Measurements from ENCODE around the gene CTSA. TPM values are rescaled to one million over a fixed set of nuclear protein-coding genes. Genes with fewer than 3 reads are reported as not detected.
A peak's percentile ranks its signal among the peaks of the same experiment; 100 is the strongest.

The CTSA gene
- total RNA-seq, 1 experiment from 2014 or later, result 123 TPM

DNA sequence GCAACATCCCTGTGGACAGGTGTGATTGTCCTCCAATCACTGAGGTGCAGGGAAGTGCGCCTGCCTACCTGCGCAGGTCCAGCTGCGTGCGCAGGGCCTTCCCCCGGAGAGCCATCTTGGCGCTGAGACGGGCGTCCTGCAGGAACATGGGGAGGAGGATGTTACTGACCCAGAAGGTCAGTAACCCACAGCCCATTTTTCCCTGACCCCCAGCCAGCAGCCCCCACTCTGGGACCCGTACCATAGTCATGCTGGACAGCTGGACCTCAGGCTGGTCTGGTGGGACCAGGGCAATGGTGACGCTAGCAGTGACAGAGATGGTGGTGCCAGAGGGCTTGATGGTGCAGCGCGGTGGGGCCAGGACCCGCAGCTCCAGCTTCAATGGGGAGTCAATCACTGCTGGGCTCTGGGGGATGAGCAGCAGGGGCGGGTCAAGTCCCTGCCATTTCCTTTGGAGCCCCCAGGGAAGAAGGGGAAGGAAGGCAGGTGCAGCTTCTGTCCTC lies 11.1 kb downstream of the CTSA start:
- H3K27me3 ChIP-seq (ENCODE audit: insufficient read depth, low read depth), result no peaks in the 10 kb centered on the region
- H3K79me2 ChIP-seq (ENCODE audit: low read depth), result no peaks in the 10 kb centered on the region
- H3K9me3 ChIP-seq (ENCODE audit: insufficient read depth, low read depth), result no peaks in the 10 kb centered on the region
- peaks cover 18% of the 10 kb centered on the region for H3K4me1 ChIP-seq (replicated peaks; ENCODE audit: insufficient read depth)
- H2AFZ ChIP-seq, result no peak overlapping the region
- no peak overlapping the region for H3K4me2 ChIP-seq
- TF ChIP-seq, protein P1, sequence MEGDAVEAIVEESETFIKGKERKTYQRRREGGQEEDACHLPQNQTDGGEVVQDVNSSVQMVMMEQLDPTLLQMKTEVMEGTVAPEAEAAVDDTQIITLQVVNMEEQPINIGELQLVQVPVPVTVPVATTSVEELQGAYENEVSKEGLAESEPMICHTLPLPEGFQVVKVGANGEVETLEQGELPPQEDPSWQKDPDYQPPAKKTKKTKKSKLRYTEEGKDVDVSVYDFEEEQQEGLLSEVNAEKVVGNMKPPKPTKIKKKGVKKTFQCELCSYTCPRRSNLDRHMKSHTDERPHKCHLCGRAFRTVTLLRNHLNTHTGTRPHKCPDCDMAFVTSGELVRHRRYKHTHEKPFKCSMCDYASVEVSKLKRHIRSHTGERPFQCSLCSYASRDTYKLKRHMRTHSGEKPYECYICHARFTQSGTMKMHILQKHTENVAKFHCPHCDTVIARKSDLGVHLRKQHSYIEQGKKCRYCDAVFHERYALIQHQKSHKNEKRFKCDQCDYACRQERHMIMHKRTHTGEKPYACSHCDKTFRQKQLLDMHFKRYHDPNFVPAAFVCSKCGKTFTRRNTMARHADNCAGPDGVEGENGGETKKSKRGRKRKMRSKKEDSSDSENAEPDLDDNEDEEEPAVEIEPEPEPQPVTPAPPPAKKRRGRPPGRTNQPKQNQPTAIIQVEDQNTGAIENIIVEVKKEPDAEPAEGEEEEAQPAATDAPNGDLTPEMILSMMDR (conservative IDR thresholded peaks at IDR 0.05), result no peak
- TF ChIP-seq EZH2 (IDR thresholded peaks at IDR 0.05; ENCODE audit: low read depth), result no peak
- ChIA-PET CTCF (no interaction called here), POLR2A (ENCODE audit: unreplicated experiment) (no interaction called here)
- BruUV-seq (replicated peaks), result no TSS peak
- intact Hi-C loops (cut with micrococcal nuclease; ENCODE audit: unreplicated experiment), result no loop called here
- no peaks in the 10 kb centered on the region for H3K9me2 ChIP-seq (ENCODE audit: insufficient read depth)
- no peak for DNase-seq
- H4K20me1 ChIP-seq (ENCODE audit: insufficient read depth), result peaks cover 9% of the 10 kb centered on the region
- H3K36me3 ChIP-seq (ENCODE audit: low read depth), result peaks cover 17% of the 10 kb centered on the region
- peaks cover 48% of the 10 kb centered on the region for H3F3A ChIP-seq (ENCODE audit: insufficient read depth, low read depth)
- no peak overlapping the region for H3K4me3 ChIP-seq
- H3K27ac ChIP-seq, result no peak overlapping the region

DNA sequence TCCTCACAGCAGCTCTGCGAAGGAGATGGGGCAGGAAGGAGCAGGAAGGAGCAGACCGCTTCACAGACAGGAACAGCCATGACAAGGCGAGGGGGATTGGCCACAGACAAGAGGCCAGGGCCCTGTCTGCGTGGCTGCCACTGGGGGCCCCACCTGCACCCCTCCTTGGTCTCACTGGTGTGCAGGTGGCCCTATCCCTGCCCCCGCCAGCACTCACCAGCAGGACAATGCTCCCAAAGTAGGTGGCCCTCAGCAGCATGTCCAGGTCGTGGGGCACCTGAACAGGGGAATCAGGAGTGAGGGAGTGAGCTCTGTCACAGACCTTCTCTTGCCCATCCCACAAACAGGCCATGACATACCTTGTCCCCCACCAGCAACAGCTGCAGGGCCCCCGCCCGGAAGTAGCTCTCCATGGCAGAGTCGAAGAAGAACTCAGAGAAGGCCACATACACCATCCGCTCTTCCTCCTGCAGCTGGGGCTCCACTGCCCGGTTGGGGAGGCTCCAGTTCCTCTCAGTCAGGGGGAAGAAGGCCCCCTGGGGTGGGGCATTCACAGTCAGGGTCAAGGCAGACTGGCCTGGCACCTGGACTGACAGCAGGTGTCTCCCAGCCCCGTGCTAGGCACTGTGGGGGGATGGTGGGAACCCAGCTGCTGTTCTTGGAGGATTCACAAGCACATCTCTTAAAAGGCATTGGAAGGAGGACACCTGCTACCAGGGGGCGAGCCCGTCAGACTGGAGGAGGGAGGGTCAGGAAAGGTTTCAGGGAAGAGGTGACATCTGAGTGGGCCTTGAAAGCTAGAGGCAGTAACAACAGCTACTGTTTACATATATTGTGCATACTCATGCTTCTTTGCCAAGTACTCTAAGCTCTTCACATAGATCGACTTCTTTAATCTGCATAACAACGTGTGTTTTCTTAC lies 13.7 kb downstream of the CTSA start:
- POLR2A ChIA-PET (ENCODE audit: unreplicated experiment), result interaction anchor here (0.5 to 0.7 kb wide), 7 partner anchors 21 to 945 kb away, joined by 3 to 11 read pairs (median 3); no protein-coding TSS in a partner anchor
- peaks cover 6% of the 10 kb centered on the region; the same call in 1 of the 2 replicates for H3K79me2 ChIP-seq (ENCODE audit: low read depth)
- BruUV-seq (replicated peaks), result no TSS peak
- H3F3A ChIP-seq (ENCODE audit: insufficient read depth, low read depth), result peaks cover 47% of the 10 kb centered on the region
- H3K4me2 ChIP-seq, result peak overlapping the region; percentile 49
- H3K27ac ChIP-seq, result peak overlapping the region; percentile 65
- DNase-seq, result no peak
- H3K4me1 ChIP-seq (replicated peaks; ENCODE audit: insufficient read depth), result peaks cover 18% of the 10 kb centered on the region
- CTCF ChIA-PET, result interaction anchor here (0.7 kb wide), 1 partner anchor 14 kb away, joined by 3 read pairs; the partner anchor contains the start of genes CTSA and NEURL2
- TF ChIP-seq EZH2 (IDR thresholded peaks at IDR 0.05; ENCODE audit: low read depth), result no peak
- TF ChIP-seq, protein P1 (conservative IDR thresholded peaks at IDR 0.05), result no peak
- no peaks in the 10 kb centered on the region for H3K27me3 ChIP-seq (ENCODE audit: insufficient read depth, low read depth)
- H3K36me3 ChIP-seq (ENCODE audit: low read depth), result peaks cover 19% of the 10 kb centered on the region
- peaks cover 9% of the 10 kb centered on the region for H4K20me1 ChIP-seq (ENCODE audit: insufficient read depth)
- no peak overlapping the region for H2AFZ ChIP-seq
- no peaks in the 10 kb centered on the region for H3K9me2 ChIP-seq (ENCODE audit: insufficient read depth)
- no peaks in the 10 kb centered on the region for H3K9me3 ChIP-seq (ENCODE audit: insufficient read depth, low read depth)
- no peak overlapping the region for H3K4me3 ChIP-seq
- intact Hi-C loops (cut with micrococcal nuclease; ENCODE audit: unreplicated experiment), result no loop called here

GRCh38 chr20:45905505-45906079 lies 14.5 kb downstream of the CTSA start:
- peaks cover 47% of the 10 kb centered on the region for H3F3A ChIP-seq (ENCODE audit: insufficient read depth, low read depth)
- POLR2A ChIA-PET (ENCODE audit: unreplicated experiment), result interaction anchor here (0.5 to 0.7 kb wide), 10 partner anchors 21 to 946 kb away, joined by 3 to 11 read pairs (median 3); partner anchors contain the start of gene ZSWIM1
- no peak for TF ChIP-seq EZH2 (IDR thresholded peaks at IDR 0.05; ENCODE audit: low read depth)
- TF ChIP-seq, protein P1 (conservative IDR thresholded peaks at IDR 0.05), result no peak
- peak; percentile 66 to 95 for DNase-seq
- no peaks in the 10 kb centered on the region for H3K27me3 ChIP-seq (ENCODE audit: insufficient read depth, low read depth)
- CTCF ChIA-PET, result no interaction called here
- intact Hi-C loops (cut with micrococcal nuclease; ENCODE audit: unreplicated experiment), result no loop called here
- H3K27ac ChIP-seq, result peak overlapping the region; percentile 65
- peaks cover 6% of the 10 kb centered on the region; the same call in 1 of the 2 replicates for H3K79me2 ChIP-seq (ENCODE audit: low read depth)
- BruUV-seq (replicated peaks), result no TSS peak
- H3K9me3 ChIP-seq (ENCODE audit: insufficient read depth, low read depth), result no peaks in the 10 kb centered on the region
- peaks cover 18% of the 10 kb centered on the region for H3K4me1 ChIP-seq (replicated peaks; ENCODE audit: insufficient read depth)
- peak overlapping the region; percentile 49 for H3K4me2 ChIP-seq
- H4K20me1 ChIP-seq (ENCODE audit: insufficient read depth), result peaks cover 9% of the 10 kb centered on the region
- no peaks in the 10 kb centered on the region for H3K9me2 ChIP-seq (ENCODE audit: insufficient read depth)
- no peak overlapping the region for H3K4me3 ChIP-seq
- H3K36me3 ChIP-seq (ENCODE audit: low read depth), result peaks cover 17% of the 10 kb centered on the region
- no peak overlapping the region for H2AFZ ChIP-seq

Measured in PC-9 (cell line).